PC-9 (cell line): ENCODE results near the gene SERPINC1. TPM values are rescaled to one million over a fixed set of nuclear protein-coding genes. Genes with fewer than 3 reads are reported as not detected.

ENCODE experiments used
- BruUV-seq: library from RNA; stranded (reverse); fragments of 400-500 nt; replicated peaks from 2 replicates; lab custom pipeline; 2021; lab: Mats Ljungman, UMichigan
- CTCF ChIA-PET: fragments of 300-600 bp; sonication (Branson Sonifier 250); formaldehyde crosslinking; loops from one replicate; lab custom pipeline; 2022; ENCODE audit warnings: antibody characterized with exemption; lab: Charles Lee
- POLR2A ChIA-PET: fragments of 300-600 bp; sonication (Branson Sonifier 250); formaldehyde crosslinking; loops from one replicate; lab custom pipeline; 2022; ENCODE audit warnings: antibody characterized with exemption; ENCODE audit not compliant: unreplicated experiment; lab: Charles Lee
- DNase-seq, 2 experiments: peaks; one replicate each; pipeline versions ENCODE4 v3.0.0 to v3.0.0-alpha.2; 2015 to 2022; ENCODE audit warnings: mixed read lengths in 1 of 2
- H2AFZ ChIP-seq: fragments of 200-600 bp; sonication (generic); 2 replicates; pipeline ENCODE4 v1.8.1; 2017; ENCODE audit warnings: antibody characterized with exemption
- H3F3A ChIP-seq: fragments of 200-600 bp; sonication (generic); 2 replicates; pipeline ENCODE4 v1.8.1; 2017; ENCODE audit warnings: antibody characterized with exemption, mild to moderate bottlenecking, low read depth; ENCODE audit not compliant: insufficient read depth
- H3K27ac ChIP-seq: fragments of 200-600 bp; sonication (generic); 2 replicates; pipeline ENCODE4 v1.6.1; 2016; ENCODE audit warnings: mixed run types
- H3K27me3 ChIP-seq: fragments of 200-600 bp; sonication (generic); 2 replicates; pipeline ENCODE4 v1.6.1; 2016; ENCODE audit warnings: low read depth, mixed run types; ENCODE audit not compliant: insufficient read depth
- H3K36me3 ChIP-seq: fragments of 200-600 bp; sonication (generic); 2 replicates; pipeline ENCODE4 v1.6.1; 2016; ENCODE audit warnings: low read depth, mixed run types
- H3K4me1 ChIP-seq: fragments of 200-600 bp; sonication (generic); replicated peaks from 2 replicates; pipeline ENCODE4 v1.6.1; 2016; ENCODE audit warnings: mixed run types; ENCODE audit not compliant: insufficient read depth
- H3K4me2 ChIP-seq: fragments of 200-600 bp; sonication (generic); 2 replicates; pipeline ENCODE4 v1.6.1; 2017; ENCODE audit warnings: mixed run types
- H3K4me3 ChIP-seq: fragments of 200-600 bp; sonication (generic); 2 replicates; pipeline ENCODE4 v1.6.1; 2016; ENCODE audit warnings: mixed run types
- H3K79me2 ChIP-seq: fragments of 200-600 bp; sonication (generic); 2 replicates; pipeline ENCODE4 v1.6.1; 2017; ENCODE audit warnings: low read depth, mixed run types
- H3K9me2 ChIP-seq: fragments of 200-600 bp; sonication (generic); 2 replicates; pipeline ENCODE4 v1.8.1; 2017; ENCODE audit warnings: mild to moderate bottlenecking; ENCODE audit not compliant: insufficient read depth
- H3K9me3 ChIP-seq: fragments of 200-600 bp; sonication (generic); 2 replicates; pipeline ENCODE4 v1.8.1; 2016; ENCODE audit warnings: low read depth; ENCODE audit not compliant: insufficient read depth
- H4K20me1 ChIP-seq: fragments of 200-600 bp; sonication (generic); 2 replicates; pipeline ENCODE4 v1.8.1; 2017; ENCODE audit not compliant: insufficient read depth
- CTCF ChIP-seq: fragments of 200-600 bp; sonication (generic); conservative IDR thresholded peaks from 2 replicates; pipeline ENCODE4 v1.6.1; 2017; ENCODE audit warnings: mixed run types, antibody characterized with exemption, mild to moderate bottlenecking, moderate library complexity
- EZH2 ChIP-seq: fragments of 200-600 bp; sonication (generic); IDR thresholded peaks from 2 replicates; pipeline ENCODE4 v1.8.0; 2017; ENCODE audit warnings: antibody characterized with exemption, low read depth
- intact Hi-C: fragments of 100-400 bp; cut with micrococcal nuclease; formaldehyde crosslinking; loops from one replicate; pipeline ENCODE4 v1.10.0; 2022; ENCODE audit not compliant: unreplicated experiment
- total RNA-seq: library from RNA; stranded (reverse); gene quantifications from 2 replicates; pipeline ENCODE4 v1.2.3, GENCODE V29; 2021

The SERPINC1 gene
- total RNA-seq, 1 experiment from 2014 or later: 0.44 TPM

GRCh38 chr1:173925306-173926242 lies 8.4 kb upstream of the SERPINC1 start:
- no peaks in the 10 kb centered on the region for H3K79me2 ChIP-seq
- no peak overlapping the region for H3K4me2 ChIP-seq
- no peaks in the 10 kb centered on the region for H4K20me1 ChIP-seq
- no peaks in the 10 kb centered on the region for H3K27me3 ChIP-seq
- H3K4me3 ChIP-seq: no peak overlapping the region
- H3K27ac ChIP-seq: no peak overlapping the region
- no peaks in the 10 kb centered on the region for H3K9me2 ChIP-seq
- no peaks in the 10 kb centered on the region for H3K4me1 ChIP-seq
- intact Hi-C loops: no loop called here
- no peaks in the 10 kb centered on the region for H3K9me3 ChIP-seq
- ChIA-PET CTCF (no interaction called here), POLR2A (no interaction called here)
- no peak overlapping the region for H2AFZ ChIP-seq
- H3K36me3 ChIP-seq: no peaks in the 10 kb centered on the region
- DNase-seq: no peak
- TF ChIP-seq CTCF (no peak), EZH2 (no peak)
- no TSS peak for BruUV-seq
- peaks cover 5% of the 10 kb centered on the region; the same call in 1 of the 2 replicates for H3F3A ChIP-seq

GRCh38 chr1:173920861-173921260 lies 3.7 kb upstream of the SERPINC1 start:
- H3K27me3 ChIP-seq: no peaks in the 10 kb centered on the region
- H3K9me2 ChIP-seq: no peaks in the 10 kb centered on the region
- H3K9me3 ChIP-seq: no peaks in the 10 kb centered on the region
- no peak overlapping the region for H3K4me3 ChIP-seq
- ChIA-PET POLR2A (no interaction called here), CTCF (no interaction called here)
- H3K79me2 ChIP-seq: no peaks in the 10 kb centered on the region
- TF ChIP-seq CTCF (no peak), EZH2 (no peak)
- H3F3A ChIP-seq: no peaks in the 10 kb centered on the region
- H3K36me3 ChIP-seq: no peaks in the 10 kb centered on the region
- DNase-seq: no peak
- H2AFZ ChIP-seq: no peak overlapping the region
- no peaks in the 10 kb centered on the region for H4K20me1 ChIP-seq
- no peak overlapping the region for H3K27ac ChIP-seq
- no peaks in the 10 kb centered on the region for H3K4me1 ChIP-seq
- intact Hi-C loops: no loop called here
- no TSS peak for BruUV-seq
- no peak overlapping the region for H3K4me2 ChIP-seq

- no peaks in the 10 kb centered on the region for H3K9me2 ChIP-seq
- TF ChIP-seq EZH2 (no peak), CTCF (no peak)
- ChIA-PET CTCF (no interaction called here), POLR2A (no interaction called here)
- no peaks in the 10 kb centered on the region for H3K9me3 ChIP-seq
- no peaks in the 10 kb centered on the region for H3K27me3 ChIP-seq
- H3K36me3 ChIP-seq: no peaks in the 10 kb centered on the region
- H3K4me2 ChIP-seq: no peak overlapping the region
- H3K27ac ChIP-seq: no peak overlapping the region
- intact Hi-C loops: loop anchor here (10.0 kb wide), 1 partner anchor 237 kb away; the partner anchor contains the start of gene RABGAP1L
- BruUV-seq: no TSS peak
- H3K4me1 ChIP-seq: no peaks in the 10 kb centered on the region
- H3K4me3 ChIP-seq: no peak overlapping the region
- H3F3A ChIP-seq: no peaks in the 10 kb centered on the region
- no peaks in the 10 kb centered on the region for H4K20me1 ChIP-seq
- no peak overlapping the region for H2AFZ ChIP-seq
- H3K79me2 ChIP-seq: no peaks in the 10 kb centered on the region
- DNase-seq: no peak
These were observed 737 bp upstream of the SERPINC1 start for GRCh38 chr1:173917635-173918493.
